Osteoblast (primary cell): ENCODE measurements around the gene ZNF860. TPM values are rescaled to one million over a fixed set of nuclear protein-coding genes. Genes with fewer than 3 reads are reported as not detected.
A peak's percentile ranks its signal among the peaks of the same experiment; 100 is the strongest.

Source experiments
- DNase-seq: peaks from one replicate; pipeline ENCODE4 v3.0.0; 2011; ENCODE audit warnings: low spot score, mixed read lengths; ENCODE audit not compliant: insufficient read length; ENCODE audit errors: missing footprints
- H2AFZ ChIP-seq: 2 replicates; pipeline ENCODE4 v1.6.0; 2011; ENCODE audit warnings: mild to moderate bottlenecking, low read length
- H3K27ac ChIP-seq: 2 replicates; pipeline ENCODE4 v1.5.1; 2011; ENCODE audit warnings: mild to moderate bottlenecking, low read depth, low read length, moderate library complexity
- H3K27me3 ChIP-seq: 2 replicates; pipeline ENCODE4 v1.6.0; 2012; ENCODE audit warnings: mild to moderate bottlenecking, control low read depth, inconsistent platforms, low read length, moderate library complexity; ENCODE audit not compliant: insufficient read depth
- H3K36me3 ChIP-seq: 2 replicates; pipeline ENCODE4 v1.5.1; 2011; ENCODE audit warnings: mild to moderate bottlenecking, low read length, control low read depth, moderate library complexity; ENCODE audit not compliant: insufficient read depth
- H3K4me1 ChIP-seq: 2 replicates; pipeline ENCODE4 v1.5.1; 2011; ENCODE audit warnings: mild to moderate bottlenecking, low read length, control low read depth, moderate library complexity; ENCODE audit not compliant: insufficient read depth
- H3K4me2 ChIP-seq: 2 replicates; pipeline ENCODE4 v1.6.0; 2011; ENCODE audit warnings: mild to moderate bottlenecking, low read length; ENCODE audit not compliant: insufficient read depth
- H3K4me3 ChIP-seq: fragments of 200-600 bp; sonication (generic); 3 replicates; pipeline ENCODE4 v1.5.1; 2012; ENCODE audit warnings: mild to moderate bottlenecking, low read length, inconsistent platforms; ENCODE audit not compliant: insufficient read depth
- H3K79me2 ChIP-seq: 2 replicates; pipeline ENCODE4 v1.6.0; 2012; ENCODE audit warnings: mild to moderate bottlenecking, low read length, control low read depth, inconsistent platforms; ENCODE audit not compliant: insufficient read depth
- H3K9me3 ChIP-seq: 2 replicates; pipeline ENCODE4 v1.5.1; 2011; ENCODE audit warnings: low read depth, low read length, control low read depth
- H4K20me1 ChIP-seq: 2 replicates; pipeline ENCODE4 v1.6.0; 2012; ENCODE audit warnings: mild to moderate bottlenecking, low read length, control low read depth; ENCODE audit not compliant: insufficient read depth
- total RNA-seq: library from RNA; depleted of rRNA; stranded (reverse); fragments of >200 nt; gene quantifications from 2 replicates; pipeline ENCODE4 v1.2.3, GENCODE V29; 2012
- TF ChIP-seq, protein P1 (sequence below): IDR thresholded peaks from 2 replicates; pipeline ENCODE4 v1.5.1; 2011; ENCODE audit warnings: mild to moderate bottlenecking, low read depth, low read length, moderate library complexity; ENCODE audit errors: extremely low read depth

ZNF860 gene
- total RNA-seq, 1 donor: 0.72 TPM

DNA sequence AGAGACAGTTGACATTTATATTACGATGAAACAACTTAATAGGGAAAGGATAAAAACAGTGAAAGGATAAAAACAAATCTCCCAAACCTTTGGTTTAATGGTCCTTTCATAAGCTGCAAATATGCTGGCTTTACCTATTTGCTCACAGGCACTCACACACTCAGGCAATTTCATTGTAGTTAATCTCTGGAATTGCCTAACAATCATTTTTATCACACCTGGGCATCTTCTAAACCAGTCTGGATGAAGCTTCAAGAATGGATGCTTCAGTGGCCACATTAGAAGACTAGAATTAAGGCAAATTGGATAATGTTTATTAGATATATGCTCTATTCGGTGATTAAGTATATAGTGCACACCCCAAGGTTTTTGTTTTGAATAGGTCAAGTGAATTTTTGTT is 14.0 kb upstream of the ZNF860 start:
- H3K4me2 ChIP-seq: no peak overlapping the region
- no peaks in the 10 kb centered on the region for H3K36me3 ChIP-seq
- TF ChIP-seq, protein P1, sequence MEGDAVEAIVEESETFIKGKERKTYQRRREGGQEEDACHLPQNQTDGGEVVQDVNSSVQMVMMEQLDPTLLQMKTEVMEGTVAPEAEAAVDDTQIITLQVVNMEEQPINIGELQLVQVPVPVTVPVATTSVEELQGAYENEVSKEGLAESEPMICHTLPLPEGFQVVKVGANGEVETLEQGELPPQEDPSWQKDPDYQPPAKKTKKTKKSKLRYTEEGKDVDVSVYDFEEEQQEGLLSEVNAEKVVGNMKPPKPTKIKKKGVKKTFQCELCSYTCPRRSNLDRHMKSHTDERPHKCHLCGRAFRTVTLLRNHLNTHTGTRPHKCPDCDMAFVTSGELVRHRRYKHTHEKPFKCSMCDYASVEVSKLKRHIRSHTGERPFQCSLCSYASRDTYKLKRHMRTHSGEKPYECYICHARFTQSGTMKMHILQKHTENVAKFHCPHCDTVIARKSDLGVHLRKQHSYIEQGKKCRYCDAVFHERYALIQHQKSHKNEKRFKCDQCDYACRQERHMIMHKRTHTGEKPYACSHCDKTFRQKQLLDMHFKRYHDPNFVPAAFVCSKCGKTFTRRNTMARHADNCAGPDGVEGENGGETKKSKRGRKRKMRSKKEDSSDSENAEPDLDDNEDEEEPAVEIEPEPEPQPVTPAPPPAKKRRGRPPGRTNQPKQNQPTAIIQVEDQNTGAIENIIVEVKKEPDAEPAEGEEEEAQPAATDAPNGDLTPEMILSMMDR: no peak
- peaks cover 20% of the 10 kb centered on the region for H3K4me1 ChIP-seq
- DNase-seq: no peak
- H3K27me3 ChIP-seq: no peaks in the 10 kb centered on the region
- no peaks in the 10 kb centered on the region for H3K9me3 ChIP-seq
- H3K79me2 ChIP-seq: peaks cover 4% of the 10 kb centered on the region
- H2AFZ ChIP-seq: no peak overlapping the region
- H3K27ac ChIP-seq: peak overlapping the region; percentile 96
- H4K20me1 ChIP-seq: no peaks in the 10 kb centered on the region
- H3K4me3 ChIP-seq: no peak overlapping the region

DNA sequence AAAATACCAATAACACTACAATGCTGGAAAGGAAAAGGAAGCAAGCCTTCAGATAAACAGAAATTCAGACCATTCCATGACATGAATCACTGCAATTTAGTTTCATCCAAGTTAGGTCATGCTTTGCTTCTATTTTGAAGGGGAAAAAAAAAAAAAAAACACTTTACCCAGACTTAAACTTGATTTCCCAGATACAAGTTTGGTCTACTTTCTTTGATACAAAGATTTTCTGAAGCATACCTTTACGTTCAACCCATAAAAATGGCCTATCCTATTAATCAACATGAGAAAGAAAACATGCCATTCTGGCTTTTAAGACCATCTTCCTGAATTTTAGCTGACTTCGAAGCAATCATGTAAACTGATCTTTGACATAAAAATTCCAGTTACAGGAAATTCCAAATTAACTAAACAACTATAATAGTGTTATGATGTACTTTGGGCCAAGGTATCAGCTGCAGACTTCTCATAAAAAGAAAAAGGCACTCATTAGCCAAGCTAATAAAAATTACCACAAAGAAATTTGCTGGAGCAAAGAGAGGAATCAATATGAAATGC is 13.1 kb upstream of the ZNF860 start:
- Histone ChIP-seq H3K4me1 (peaks cover 20% of the 10 kb centered on the region), H2AFZ (peak overlapping the region; percentile 40), H3K27ac (peak overlapping the region; percentile 96), H3K79me2 (peaks cover 8% of the 10 kb centered on the region), H3K36me3 (no peaks in the 10 kb centered on the region), H3K9me3 (no peaks in the 10 kb centered on the region), H3K4me2 (peak overlapping the region; percentile 84), H3K27me3 (no peaks in the 10 kb centered on the region), H4K20me1 (no peaks in the 10 kb centered on the region), H3K4me3 (peak overlapping the region; percentile 53)
- peak; percentile 34 for DNase-seq
- TF ChIP-seq, protein P1: no peak

DNA sequence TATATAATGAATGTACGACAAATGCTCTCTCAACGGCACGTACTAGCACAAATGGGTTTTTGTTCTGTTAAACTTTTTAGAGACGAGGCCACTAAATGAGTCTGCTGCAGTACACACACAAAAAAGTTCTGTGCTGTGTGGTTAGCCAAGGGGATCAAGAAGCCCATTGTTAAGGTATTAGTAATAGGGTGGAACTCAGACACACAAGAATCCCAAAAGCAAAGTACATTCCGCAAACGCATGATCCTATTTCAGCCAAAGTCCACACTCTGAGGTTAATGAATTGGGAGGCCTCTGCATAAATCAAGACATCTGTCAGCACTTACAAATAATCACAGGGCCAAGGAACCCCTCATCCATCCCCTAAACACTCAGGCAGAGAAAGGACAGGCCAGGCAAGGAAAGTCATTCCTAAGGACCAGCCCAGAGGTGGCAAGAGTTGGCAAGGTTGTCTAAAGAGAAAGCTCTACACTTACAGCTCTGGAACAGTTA is 12.6 kb upstream of the ZNF860 start:
- peak; percentile 80 for DNase-seq
- no peaks in the 10 kb centered on the region for H3K9me3 ChIP-seq
- peak overlapping the region; percentile 53 for H3K4me3 ChIP-seq
- peak overlapping the region; percentile 25 for H2AFZ ChIP-seq
- peaks cover 20% of the 10 kb centered on the region for H3K4me1 ChIP-seq
- no peaks in the 10 kb centered on the region for H4K20me1 ChIP-seq
- H3K36me3 ChIP-seq: no peaks in the 10 kb centered on the region
- peaks cover 9% of the 10 kb centered on the region for H3K79me2 ChIP-seq
- H3K27me3 ChIP-seq: no peaks in the 10 kb centered on the region
- TF ChIP-seq, protein P1: no peak
- H3K27ac ChIP-seq: peak overlapping the region; percentile 96
- H3K4me2 ChIP-seq: peak overlapping the region; percentile 84

DNA sequence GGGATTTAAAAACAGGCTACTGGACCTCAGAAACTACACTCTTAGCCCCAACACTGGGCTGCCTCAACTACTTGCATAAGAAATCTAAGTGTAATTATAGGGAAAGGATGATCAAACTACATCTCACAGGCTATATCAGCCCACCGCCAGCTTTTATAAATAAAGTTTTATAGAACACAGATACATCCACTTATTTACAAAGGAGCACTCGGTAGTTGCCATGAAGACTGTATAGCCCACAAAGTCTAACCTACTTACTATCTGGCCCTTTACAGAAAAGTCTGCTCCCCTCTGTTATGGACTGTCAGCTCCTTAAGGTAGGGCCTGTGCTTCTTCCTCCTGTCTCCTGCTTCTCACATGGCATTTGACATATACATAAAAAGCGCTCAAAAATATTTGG is 9.9 kb upstream of the ZNF860 start:
- no peak for DNase-seq
- Histone ChIP-seq H2AFZ (no peak overlapping the region), H3K4me3 (no peak overlapping the region), H3K4me2 (no peak overlapping the region), H3K79me2 (peaks cover 15% of the 10 kb centered on the region), H3K27me3 (no peaks in the 10 kb centered on the region), H3K36me3 (no peaks in the 10 kb centered on the region), H3K9me3 (no peaks in the 10 kb centered on the region), H3K4me1 (peaks cover 20% of the 10 kb centered on the region), H4K20me1 (no peaks in the 10 kb centered on the region), H3K27ac (no peak overlapping the region)
- TF ChIP-seq, protein P1: no peak
